ENCODE measurements around the gene IPCEF1.

IPCEF1 gene

GRCh38 chr6:154239392-154239791 lies 117.2 kb downstream of the IPCEF1 start:
- Histone ChIP-seq H3K4me3 (ENCODE audit: low read length, poor library complexity, severe bottlenecking) (no peak overlapping the region), H3F3A (ENCODE audit: low read depth) (0 out of 2 replicates have a peak, but pooled peaks cover 2% of the 10 kb centered on the region), H3K36me3 (ENCODE audit: insufficient read depth, low read length) (no peaks in the 10 kb centered on the region), H3K27me3 (ENCODE audit: insufficient read depth, low read length, poor library complexity, severe bottlenecking) (no peaks in the 10 kb centered on the region), H3K9ac (ENCODE audit: low read depth, low read length, poor library complexity, severe bottlenecking) (no peak overlapping the region), H3K79me2 (ENCODE audit: insufficient read depth, low read length) (peaks cover 9% of the 10 kb centered on the region; the same call in 1 of the 2 replicates), H3K9me2 (replicated peaks; ENCODE audit: low read depth, low read length) (no peaks in the 10 kb centered on the region), H3K4me1 (ENCODE audit: insufficient read depth, low read length, poor library complexity, severe bottlenecking) (peaks cover 23% of the 10 kb centered on the region), H2AFZ (ENCODE audit: low read length) (no peak overlapping the region), H3K9me3 (ENCODE audit: insufficient read depth, low read depth, low read length) (no peaks in the 10 kb centered on the region), H4K20me1 (ENCODE audit: insufficient read depth, low read length, poor library complexity, severe bottlenecking) (no peaks in the 10 kb centered on the region), H3K4me2 (ENCODE audit: low read depth, low read length, poor library complexity, severe bottlenecking) (no peak overlapping the region)
- TF ChIP-seq EZH2phosphoT487 (IDR thresholded peaks at IDR 0.05; ENCODE audit: borderline replicate concordance), result no peak
- no peak for TF ChIP-seq CTCF (conservative IDR thresholded peaks at IDR 0.05; ENCODE audit: low read length)

- Histone ChIP-seq H3K27me3 (ENCODE audit: insufficient read depth, low read length, poor library complexity, severe bottlenecking) (no peaks in the 10 kb centered on the region), H3K9ac (ENCODE audit: low read depth, low read length, poor library complexity, severe bottlenecking) (no peak overlapping the region), H3K36me3 (ENCODE audit: insufficient read depth, low read length) (no peaks in the 10 kb centered on the region), H3K4me1 (ENCODE audit: insufficient read depth, low read length, poor library complexity, severe bottlenecking) (peaks cover 23% of the 10 kb centered on the region), H3F3A (ENCODE audit: low read depth) (0 out of 2 replicates have a peak, but pooled peaks cover 2% of the 10 kb centered on the region), H4K20me1 (ENCODE audit: insufficient read depth, low read length, poor library complexity, severe bottlenecking) (no peaks in the 10 kb centered on the region), H3K9me2 (replicated peaks; ENCODE audit: low read depth, low read length) (no peaks in the 10 kb centered on the region), H3K4me3 (ENCODE audit: low read length, poor library complexity, severe bottlenecking) (no peak overlapping the region), H3K9me3 (ENCODE audit: insufficient read depth, low read depth, low read length) (no peaks in the 10 kb centered on the region), H2AFZ (ENCODE audit: low read length) (no peak overlapping the region), H3K4me2 (ENCODE audit: low read depth, low read length, poor library complexity, severe bottlenecking) (no peak overlapping the region), H3K79me2 (ENCODE audit: insufficient read depth, low read length) (peaks cover 9% of the 10 kb centered on the region; the same call in 1 of the 2 replicates)
- TF ChIP-seq EZH2phosphoT487 (IDR thresholded peaks at IDR 0.05; ENCODE audit: borderline replicate concordance), result no peak
Observed at GRCh38 chr6:154238831-154239230, 117.8 kb downstream of the IPCEF1 start.

GRCh38 chr6:154236646-154237301 lies 119.8 kb downstream of the IPCEF1 start:
- Histone ChIP-seq H4K20me1 (ENCODE audit: insufficient read depth, low read length, poor library complexity, severe bottlenecking) (no peaks in the 10 kb centered on the region), H3K9me2 (replicated peaks; ENCODE audit: low read depth, low read length) (no peaks in the 10 kb centered on the region), H3K79me2 (ENCODE audit: insufficient read depth, low read length) (no peaks in the 10 kb centered on the region), H3F3A (ENCODE audit: low read depth) (0 out of 2 replicates have a peak, but pooled peaks cover 2% of the 10 kb centered on the region), H3K27me3 (ENCODE audit: insufficient read depth, low read length, poor library complexity, severe bottlenecking) (no peaks in the 10 kb centered on the region), H3K9me3 (ENCODE audit: insufficient read depth, low read depth, low read length) (no peaks in the 10 kb centered on the region), H3K4me1 (ENCODE audit: insufficient read depth, low read length, poor library complexity, severe bottlenecking) (peaks cover 30% of the 10 kb centered on the region), H2AFZ (ENCODE audit: low read length) (no peak overlapping the region), H3K9ac (ENCODE audit: low read depth, low read length, poor library complexity, severe bottlenecking) (no peak overlapping the region), H3K4me3 (ENCODE audit: low read length, poor library complexity, severe bottlenecking) (no peak overlapping the region), H3K36me3 (ENCODE audit: insufficient read depth, low read length) (no peaks in the 10 kb centered on the region), H3K4me2 (ENCODE audit: low read depth, low read length, poor library complexity, severe bottlenecking) (no peak overlapping the region)
- TF ChIP-seq CTCF (conservative IDR thresholded peaks at IDR 0.05; ENCODE audit: low read length), result no peak
- no peak for TF ChIP-seq EZH2phosphoT487 (IDR thresholded peaks at IDR 0.05; ENCODE audit: borderline replicate concordance)
